NB4 (cell line): ENCODE results near the gene BCAT1.

Experiments used
- CTCF ChIP-seq: IDR thresholded peaks from one replicate; pipeline ENCODE4 v1.5.1; 2012; ENCODE audit warnings: low read depth, low read length
- MAX ChIP-seq: IDR thresholded peaks from 2 replicates; pipeline ENCODE4 v1.6.1; 2011; ENCODE audit warnings: low read depth, low read length
- MYC ChIP-seq: IDR thresholded peaks from 2 replicates; pipeline ENCODE4 v1.6.1; 2011; ENCODE audit warnings: low read depth, low read length
- POLR2A ChIP-seq: IDR thresholded peaks from 2 replicates; pipeline ENCODE4 v1.6.1; 2011; ENCODE audit warnings: mild to moderate bottlenecking; ENCODE audit not compliant: insufficient read length; ENCODE audit errors: extremely low read depth

GRCh38 chr12:24850496-24850895 lies 98.4 kb downstream of the BCAT1 start:
- TF ChIP-seq CTCF (no peak), MAX (no peak), POLR2A (no peak), MYC (no peak)
